ENCODE measurements around the gene DIO1.
A peak's percentile ranks its signal among the peaks of the same experiment; 100 is the strongest.

DIO1 gene

DNA sequence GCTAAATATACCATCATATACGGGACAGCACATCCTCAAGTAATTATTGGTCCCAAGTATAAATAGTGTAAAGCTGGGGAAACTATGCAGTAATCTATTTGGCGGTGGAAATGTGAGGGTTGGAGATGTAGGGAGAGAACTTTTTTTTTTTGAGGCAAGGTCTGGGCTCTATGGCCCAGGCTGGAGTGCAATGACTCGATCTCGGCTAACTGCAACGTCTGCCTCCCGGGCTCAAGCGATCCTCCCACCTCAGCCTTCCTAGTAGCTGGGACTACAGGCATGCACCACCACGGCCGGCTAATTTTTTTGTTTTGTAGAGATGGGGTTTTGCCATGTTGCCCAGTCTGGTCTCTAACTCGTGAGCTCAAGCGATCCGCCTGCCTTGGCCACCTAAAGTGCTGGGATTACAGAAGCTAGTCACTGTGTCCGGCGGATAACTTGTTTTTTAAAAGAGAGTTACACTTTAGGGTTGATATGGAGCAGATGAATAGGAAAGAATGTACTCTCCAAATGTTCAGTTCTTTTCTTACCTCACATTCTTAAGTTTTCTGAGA is 49.6 kb downstream of the DIO1 start:
- DNase-seq: no peak

DNA sequence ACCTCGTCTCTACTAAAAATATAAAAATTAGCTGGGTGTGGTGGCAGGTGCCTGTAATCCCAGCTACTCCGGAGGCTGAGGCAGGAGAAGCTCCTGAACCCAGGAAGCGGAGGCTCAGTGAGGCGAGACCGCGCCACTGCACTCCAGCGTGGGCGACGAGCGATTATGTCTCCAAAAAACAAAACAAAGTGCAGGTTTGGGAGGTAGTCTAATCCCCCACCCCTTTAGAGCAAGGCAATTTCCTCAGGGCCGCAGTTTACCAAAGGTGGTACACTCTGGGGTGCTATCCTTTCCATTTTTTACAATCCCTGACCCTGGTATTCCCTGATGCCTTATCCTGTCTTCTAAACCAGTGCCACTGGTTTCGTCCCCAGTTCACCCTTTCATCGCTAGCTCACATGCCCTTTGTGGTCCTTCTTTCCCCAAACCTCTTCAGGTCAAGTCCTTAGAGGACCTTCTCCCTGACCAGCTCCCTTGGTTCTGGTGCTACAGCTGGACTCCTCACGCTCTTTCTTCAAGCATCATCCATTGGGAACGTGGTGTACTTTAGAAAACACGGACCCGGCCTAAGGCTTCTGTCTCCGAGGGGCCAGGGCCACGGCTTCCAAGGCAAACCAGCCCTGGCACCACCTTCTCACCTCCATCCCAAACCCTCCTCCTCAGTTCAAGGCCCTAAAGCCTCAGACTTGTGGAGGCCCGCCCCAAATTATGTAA is 50.6 kb downstream of the DIO1 start:
- DNase-seq: no peak

DNA sequence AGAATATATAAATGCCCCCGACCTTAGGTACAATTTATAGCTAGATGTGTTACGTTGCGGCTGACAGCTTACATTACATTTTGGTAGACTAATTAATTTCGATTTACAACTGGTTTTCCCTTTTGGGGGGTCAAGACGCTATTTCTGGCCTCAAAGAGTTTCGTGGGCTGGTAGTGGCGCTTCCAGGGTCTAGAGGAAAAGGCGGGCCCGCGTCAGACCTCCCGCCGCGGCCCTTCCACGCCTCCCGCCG is 51.1 kb downstream of the DIO1 start:
- DNase-seq: no peak

DNA sequence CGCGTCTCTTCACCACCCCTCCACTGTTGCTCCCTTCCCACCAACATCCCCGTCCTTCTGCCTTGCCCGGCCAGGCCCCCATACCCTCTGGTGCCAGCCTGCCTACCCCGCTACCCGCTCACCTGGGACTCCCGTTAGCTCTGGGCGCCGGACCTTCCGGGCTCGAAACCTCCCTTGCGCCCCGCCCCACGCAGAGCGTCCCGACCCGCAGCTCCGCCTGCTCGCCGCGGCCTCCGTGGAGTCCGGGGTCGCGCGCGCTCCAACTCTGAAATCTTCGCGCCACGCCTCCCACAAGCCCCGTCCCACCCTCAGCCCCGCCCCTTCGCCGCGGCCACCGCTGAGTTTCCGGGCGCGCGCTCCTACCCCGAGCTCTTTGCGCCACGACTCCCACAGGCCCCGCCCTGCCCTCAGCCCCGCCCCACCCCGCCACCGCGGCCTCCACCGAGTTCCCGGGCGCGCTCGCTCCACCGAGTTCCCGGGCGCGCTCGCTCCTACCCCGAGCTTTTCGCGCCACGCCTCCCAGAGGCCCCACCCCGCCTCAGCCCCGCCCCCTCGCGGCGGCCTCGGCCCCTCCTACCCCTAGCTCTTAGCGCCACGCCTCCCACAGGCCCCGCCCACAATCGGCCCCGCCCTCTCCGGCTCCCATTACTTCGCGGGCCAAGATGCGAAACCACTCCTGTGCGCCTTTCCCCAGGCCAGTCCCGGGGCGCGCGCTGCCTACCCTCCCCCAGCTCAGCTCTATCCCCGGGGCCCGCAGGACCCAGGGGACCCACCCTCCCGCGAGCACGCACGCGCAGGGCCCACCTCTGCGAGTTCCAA is 51.7 kb downstream of the DIO1 start, which contains the start of gene IFT25:
TSS of gene IFT25 (minus strand) at position 267 of the 819 bp plus-strand sequence. CDS start 5,617 bp downstream, outside the sequence.
- DNase-seq: peak; percentile 97

DNA sequence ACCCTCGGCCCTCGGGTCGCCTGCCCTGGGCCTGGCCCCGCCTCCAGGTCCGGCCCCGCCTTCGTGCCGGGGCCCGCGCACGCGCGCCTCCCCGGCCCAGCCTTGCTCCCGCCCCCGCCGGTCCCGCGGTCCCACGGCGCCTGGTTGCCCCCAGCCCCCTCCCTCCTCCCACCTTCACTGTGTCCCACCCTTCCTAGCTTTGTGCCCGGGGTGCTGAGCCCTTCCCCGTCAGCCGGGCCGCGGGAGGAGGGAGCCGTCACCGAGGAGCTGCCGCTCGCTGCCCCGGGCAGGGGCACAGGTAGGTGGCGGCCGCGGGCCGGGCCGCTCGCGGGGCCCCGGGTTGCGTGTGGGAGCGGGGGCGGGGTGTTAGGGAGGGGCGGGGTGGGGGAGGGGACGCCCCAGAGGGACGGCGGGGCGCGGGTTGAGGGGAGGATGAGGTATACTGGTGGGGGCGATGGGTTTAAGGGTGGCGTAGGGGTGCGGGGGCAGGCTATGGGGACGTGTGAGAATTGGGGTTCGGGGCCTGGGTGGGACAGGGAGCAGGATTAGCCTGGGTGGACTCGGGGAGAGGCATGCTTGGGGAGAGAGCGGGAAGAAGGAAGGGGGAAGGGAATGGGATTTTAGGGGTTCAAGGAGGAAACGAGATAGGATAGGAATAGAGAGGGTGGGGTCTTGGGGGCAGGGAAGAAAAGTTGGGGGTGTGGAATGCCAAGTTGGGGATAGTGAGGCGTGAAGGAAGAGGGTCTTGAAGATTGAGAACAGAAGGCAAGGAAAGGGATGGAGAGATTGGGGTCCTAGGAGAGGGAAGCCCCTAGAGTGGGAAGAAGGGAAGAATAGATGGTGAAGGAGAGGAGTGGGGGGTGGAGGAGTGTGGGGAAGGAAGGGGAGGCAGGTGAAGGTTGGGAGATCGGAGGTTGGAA is 52.5 kb downstream of the DIO1 start, which contains the start of gene LRRC42:
TSS of gene LRRC42 (plus strand) at position 99 of the 920 bp plus-strand sequence. CDS start 5,650 bp downstream, outside the sequence.
- DNase-seq: no peak

DNA sequence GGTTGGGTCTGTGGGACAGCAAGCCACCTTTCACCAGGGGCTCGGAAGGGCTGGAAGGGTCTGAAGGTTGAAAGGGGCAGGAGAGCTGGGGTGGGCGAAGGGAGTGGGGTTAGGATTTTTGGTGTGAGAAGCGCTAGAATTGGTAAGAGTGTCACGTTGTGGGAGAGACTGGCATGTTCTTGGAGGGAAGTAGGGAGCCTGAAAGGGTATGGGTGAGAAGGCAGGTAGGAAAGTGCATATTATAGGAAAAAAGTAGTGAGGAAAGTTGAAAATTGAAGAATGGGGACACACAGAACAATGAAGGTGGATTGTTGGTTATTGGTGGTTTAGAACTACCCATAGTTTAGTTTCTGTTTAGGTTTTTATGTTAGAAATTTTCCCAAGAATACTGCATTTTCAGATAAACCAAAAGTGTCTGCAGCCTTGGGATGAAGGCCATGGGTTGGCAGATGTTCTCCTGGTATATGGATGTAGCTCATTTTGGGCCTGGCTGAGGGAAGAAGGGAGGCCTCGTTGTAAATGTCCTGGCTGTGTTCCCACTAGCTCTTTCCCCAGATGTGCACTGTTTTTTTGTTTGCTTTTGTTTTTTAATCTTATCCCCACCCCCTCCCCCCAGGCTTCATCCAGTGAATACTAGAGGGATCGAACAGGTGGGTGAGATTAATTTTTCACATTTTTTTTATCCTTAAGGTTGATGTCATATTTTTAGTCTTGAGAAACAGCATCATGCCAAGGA is 53.4 kb downstream of the DIO1 start:
- no peak for DNase-seq

DNA sequence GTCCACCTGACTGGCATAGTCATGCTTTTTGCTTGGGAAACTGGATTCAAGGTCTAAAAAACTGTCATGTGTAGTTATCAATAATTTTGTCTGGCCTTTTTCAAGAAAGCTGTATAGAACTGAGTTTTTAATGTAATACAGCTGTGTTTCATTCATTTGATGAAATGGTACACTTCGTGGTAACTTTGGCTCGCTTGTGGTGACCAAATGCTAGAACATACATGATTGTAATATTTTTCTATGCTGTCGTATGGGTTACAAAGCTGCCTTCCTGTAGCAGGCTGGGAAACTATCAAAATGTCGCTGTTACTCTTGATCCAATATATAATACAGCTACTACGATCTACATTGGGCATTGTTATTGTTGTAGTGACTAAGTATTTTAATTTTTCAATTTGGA is 54.3 kb downstream of the DIO1 start:
- no peak for DNase-seq

DNA sequence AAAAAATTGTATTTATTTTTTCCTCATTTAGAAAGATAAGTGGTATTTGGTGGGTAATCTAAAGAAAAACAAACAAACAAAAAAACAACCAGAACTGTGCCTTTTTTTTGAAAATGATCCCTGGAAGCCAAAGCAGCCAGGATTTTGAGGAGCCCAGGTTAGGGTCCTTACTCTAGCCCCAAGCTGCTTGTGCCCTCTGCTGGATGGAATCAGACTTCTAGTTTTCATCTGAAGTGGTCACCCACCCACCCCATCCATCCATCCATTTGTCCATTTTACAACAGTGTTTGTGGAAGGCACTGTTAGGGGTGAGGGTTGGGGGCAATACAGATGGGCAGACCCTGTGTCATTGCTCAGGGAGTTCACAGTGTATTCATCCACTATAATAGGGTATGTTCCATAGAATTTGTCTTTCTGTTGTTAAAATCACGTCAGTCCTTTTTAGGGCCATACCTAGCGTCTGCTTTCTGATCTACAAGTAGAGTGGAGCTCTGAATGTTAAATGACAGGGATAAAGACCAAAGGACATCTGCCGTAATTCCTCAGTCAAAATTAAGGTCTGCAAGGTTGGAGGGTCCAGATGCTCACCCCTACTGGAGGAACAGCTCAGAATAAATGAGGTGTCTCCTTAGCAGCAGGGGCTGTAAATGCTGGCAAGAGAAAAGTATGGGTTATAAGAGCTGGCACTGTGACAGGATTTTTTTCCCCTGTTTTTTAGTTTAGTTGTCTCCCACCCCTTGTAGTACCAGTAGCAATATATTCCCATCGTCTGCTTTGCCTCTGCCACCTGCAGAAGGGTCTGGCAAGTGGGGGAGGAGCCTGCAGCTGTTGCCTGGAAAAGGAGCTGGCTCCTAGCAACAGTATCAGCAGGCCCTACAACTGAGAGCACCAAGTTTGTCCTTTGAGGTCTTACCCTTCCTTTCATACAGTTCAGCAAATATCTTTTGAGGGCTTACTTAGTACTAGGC is 55.3 kb downstream of the DIO1 start:
- peak; percentile 37 for DNase-seq

DNA sequence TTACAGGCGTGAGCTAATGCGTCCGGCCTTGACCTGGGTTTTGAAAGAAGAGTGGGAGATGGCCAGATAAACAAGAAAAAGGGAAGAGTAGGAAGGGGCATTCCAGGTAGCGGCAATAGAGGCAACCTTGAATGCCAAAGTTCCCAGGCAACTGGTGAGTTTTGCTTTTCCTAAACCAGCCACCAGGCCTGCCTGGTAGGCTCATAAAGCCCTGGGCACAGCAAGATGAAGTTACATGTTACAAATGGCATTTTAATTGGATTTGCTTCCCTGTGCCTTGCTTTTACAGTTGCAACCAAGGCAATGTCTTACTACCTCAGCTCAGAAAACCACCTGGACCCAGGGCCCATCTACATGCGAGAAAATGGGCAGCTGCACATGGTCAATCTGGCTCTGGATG is 57.7 kb downstream of the DIO1 start:
- DNase-seq: no peak

DNA sequence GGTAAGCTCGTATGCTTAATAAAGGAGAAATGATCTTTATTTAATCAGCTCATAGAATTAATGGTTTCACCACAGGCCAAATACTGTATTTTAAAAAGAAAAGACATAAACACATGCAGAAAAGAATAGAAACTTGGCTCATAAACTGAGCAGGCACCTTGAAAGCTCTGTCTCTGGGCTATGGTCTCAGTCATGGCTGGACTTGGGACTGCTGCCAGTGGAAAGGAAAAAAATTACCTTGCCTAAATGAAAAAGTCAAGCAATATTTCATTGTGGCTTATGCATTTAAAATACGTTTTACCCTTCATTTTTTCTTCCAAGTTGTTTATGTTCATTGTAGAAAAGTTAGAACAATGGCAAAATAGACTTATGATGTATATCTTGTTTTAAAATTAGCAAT is 60.1 kb downstream of the DIO1 start:
- DNase-seq: no peak

DNA sequence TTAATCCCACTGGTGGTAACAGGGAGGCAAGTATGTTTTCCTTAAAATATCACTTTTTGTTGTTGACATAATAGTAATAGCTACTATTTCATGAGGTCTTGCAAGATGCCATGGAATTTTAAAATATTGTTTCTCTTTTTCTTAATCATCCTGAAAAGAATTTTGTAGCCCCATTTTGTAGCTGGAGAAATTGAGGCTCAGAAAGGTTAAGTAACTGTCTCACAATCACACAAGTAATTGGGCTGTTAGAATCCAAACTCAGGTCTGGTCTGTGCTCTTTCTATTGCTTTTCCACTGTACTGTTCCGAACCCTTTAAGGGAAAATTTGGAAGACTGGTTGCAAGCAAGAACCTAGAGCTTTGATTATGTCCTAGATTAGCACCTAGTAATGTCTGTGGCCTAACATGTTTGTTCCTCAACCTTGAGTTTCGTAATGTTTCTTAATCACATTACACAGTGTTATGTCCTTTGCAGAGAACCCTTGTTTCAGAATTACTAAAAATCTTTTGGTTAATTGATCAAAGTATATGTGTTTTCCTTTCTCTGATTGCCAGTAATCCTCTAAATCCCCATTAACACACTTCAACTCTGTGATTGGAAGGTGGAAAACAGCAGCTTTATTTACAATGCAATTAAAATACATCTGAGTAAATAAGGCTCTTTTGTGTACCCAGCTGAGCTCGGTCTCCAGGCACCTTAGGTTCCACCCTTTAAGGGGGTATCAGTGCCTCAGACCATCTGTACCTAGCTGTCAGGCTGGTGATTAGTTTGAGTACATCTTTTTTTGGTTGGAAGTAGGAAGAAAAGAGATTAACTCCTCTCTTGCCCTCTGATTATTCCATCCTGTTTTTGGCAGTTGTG is 62.6 kb downstream of the DIO1 start:
- DNase-seq: no peak

DNA sequence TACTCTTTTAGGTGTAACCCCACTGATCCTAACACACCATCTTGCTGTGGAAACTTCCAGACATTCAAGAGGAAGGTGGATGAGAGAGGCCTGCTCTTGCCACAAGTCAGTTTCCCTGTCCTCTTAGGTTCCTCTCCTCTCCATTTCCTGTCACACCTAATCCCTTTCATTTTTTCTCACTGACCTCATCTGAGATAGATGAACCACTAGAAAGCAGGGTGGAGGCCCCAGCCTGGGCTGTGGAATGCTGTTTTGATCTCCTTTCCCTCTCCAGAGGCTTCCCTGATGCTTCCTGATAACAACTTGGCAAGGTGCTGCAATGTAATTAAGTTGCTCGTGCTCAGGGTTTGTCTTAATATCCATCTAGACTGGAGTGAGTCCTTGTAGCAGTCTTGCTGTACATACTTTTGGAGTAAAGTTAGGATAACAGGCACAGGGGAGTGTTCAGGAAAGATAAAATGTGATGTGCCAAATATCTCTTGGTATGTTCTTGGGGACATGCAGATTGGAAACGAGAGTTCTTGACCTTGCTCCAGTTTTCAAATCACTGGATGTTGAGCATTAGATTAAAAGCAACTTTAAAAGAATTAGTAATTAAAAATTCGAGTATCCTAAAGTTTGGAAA is 63.3 kb downstream of the DIO1 start:
- DNase-seq: no peak

DNA sequence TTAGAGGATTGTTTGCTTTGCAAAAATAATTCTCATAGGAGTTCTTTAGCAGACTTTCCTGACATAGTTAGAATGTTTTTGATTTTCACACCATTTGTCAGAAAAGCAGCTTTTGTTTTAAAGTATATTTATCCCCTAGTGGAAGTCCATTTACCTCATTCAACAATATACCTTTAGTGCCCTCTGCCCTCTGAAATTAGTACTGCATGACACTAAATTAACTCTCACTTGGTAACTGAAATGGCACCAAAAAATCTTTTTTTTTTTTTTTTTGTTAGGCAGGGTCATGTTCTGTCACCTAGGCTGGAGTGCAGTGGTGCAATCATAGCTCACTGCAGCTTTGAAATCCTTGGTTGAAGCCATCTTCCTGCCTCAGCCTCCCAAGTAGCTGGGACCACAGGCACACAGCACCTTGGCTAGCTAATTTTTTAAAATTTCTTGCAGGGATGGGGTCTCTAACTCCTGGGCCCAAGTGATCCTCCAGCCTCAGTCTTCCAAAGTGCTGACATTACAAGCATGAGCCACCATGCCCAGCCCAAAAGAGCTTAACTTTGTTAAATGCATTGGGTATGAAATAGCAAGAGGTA is 65.8 kb downstream of the DIO1 start:
- peak; percentile 69 for DNase-seq
